ENCODE results near the gene RETN. TPM values are rescaled to one million over a fixed set of nuclear protein-coding genes. Genes with fewer than 3 reads are reported as not detected.

Gene RETN
- total RNA-seq, 1 experiment from 2014 or later: not detected

- Histone ChIP-seq H3K4me1 (ENCODE audit: insufficient read depth, low read length, poor library complexity, severe bottlenecking) (no peaks in the 10 kb centered on the region), H3K36me3 (ENCODE audit: insufficient read depth, low read length, poor library complexity, severe bottlenecking) (no peaks in the 10 kb centered on the region), H3K27me3 (replicated peaks; ENCODE audit: insufficient read depth, low read depth, low read length, poor library complexity) (peaks cover 12% of the 10 kb centered on the region), H3K4me3 (ENCODE audit: low read depth, low read length, poor library complexity, severe bottlenecking) (no peak overlapping the region), H3K27ac (ENCODE audit: low read depth, low read length, poor library complexity, severe bottlenecking) (no peak overlapping the region), H3K9me3 (ENCODE audit: low read depth, low read length, poor library complexity, severe bottlenecking) (no peaks in the 10 kb centered on the region)
- ChIA-PET POLR2A (ENCODE audit: low non-redundant PET) (no interaction called here), CTCF (no interaction called here)
- no TSS peak for BruUV-seq (replicated peaks)
- TF ChIP-seq, protein P1, sequence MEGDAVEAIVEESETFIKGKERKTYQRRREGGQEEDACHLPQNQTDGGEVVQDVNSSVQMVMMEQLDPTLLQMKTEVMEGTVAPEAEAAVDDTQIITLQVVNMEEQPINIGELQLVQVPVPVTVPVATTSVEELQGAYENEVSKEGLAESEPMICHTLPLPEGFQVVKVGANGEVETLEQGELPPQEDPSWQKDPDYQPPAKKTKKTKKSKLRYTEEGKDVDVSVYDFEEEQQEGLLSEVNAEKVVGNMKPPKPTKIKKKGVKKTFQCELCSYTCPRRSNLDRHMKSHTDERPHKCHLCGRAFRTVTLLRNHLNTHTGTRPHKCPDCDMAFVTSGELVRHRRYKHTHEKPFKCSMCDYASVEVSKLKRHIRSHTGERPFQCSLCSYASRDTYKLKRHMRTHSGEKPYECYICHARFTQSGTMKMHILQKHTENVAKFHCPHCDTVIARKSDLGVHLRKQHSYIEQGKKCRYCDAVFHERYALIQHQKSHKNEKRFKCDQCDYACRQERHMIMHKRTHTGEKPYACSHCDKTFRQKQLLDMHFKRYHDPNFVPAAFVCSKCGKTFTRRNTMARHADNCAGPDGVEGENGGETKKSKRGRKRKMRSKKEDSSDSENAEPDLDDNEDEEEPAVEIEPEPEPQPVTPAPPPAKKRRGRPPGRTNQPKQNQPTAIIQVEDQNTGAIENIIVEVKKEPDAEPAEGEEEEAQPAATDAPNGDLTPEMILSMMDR (conservative IDR thresholded peaks at IDR 0.05; ENCODE audit: low read depth, low read length): no peak
- TF ChIP-seq EZH2 (IDR thresholded peaks at IDR 0.05; ENCODE audit: borderline replicate concordance, low read depth, low read length, poor library complexity, severe bottlenecking): no peak
- DNase-seq (ENCODE audit: low spot score): no peak
- intact Hi-C loops (cut with micrococcal nuclease; ENCODE audit: unreplicated experiment): no loop called here
Observed at GRCh38 chr19:7703332-7703731, 34.5 kb downstream of the RETN start.

DNA sequence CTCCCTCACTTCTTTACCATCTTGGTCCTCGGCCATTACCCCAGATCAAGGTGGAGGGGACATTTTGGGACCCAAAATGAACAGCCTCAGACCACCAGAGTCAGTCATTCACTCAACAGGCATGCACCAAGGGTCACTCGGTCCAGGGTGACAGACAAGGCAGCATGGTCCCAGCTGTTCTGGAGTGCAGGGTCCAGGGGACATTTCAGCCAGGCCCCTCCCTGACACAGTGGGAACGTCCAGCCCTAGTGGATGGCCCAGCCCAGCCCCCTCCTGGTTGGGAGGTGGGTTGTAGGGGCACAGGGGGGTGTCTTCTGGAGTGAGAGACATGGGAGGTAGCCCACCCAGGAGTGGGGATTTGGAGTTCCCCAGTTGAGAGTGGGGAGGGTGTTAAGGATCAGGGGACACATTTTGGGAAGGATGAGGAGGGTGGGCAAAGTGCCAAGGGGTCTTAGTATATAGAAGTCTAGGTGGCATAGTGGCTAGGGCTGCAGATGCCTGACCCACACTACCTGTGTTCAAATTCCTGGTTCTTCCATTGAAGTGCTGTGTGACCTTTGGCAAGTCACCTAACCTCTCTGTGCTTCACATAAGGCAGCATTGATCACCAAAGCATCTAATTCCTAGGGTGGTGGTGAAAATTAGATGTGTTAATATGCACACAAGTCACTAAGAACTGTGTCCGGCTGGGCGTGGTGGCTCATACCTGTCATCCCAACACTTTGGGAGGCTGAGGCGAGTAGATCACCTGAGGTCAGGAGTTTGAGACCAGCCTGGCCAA, 35.6 kb downstream of the RETN start:
- POLR2A ChIA-PET (ENCODE audit: low non-redundant PET): no interaction called here
- Histone ChIP-seq H3K9me3 (ENCODE audit: low read depth, low read length, poor library complexity, severe bottlenecking) (no peaks in the 10 kb centered on the region), H3K4me3 (ENCODE audit: low read depth, low read length, poor library complexity, severe bottlenecking) (no peak overlapping the region), H3K27me3 (replicated peaks; ENCODE audit: insufficient read depth, low read depth, low read length, poor library complexity) (peaks cover 5% of the 10 kb centered on the region), H3K27ac (ENCODE audit: low read depth, low read length, poor library complexity, severe bottlenecking) (no peak overlapping the region), H3K36me3 (ENCODE audit: insufficient read depth, low read length, poor library complexity, severe bottlenecking) (no peaks in the 10 kb centered on the region), H3K4me1 (ENCODE audit: insufficient read depth, low read length, poor library complexity, severe bottlenecking) (no peaks in the 10 kb centered on the region)
- no peak for TF ChIP-seq EZH2 (IDR thresholded peaks at IDR 0.05; ENCODE audit: borderline replicate concordance, low read depth, low read length, poor library complexity, severe bottlenecking)
- TF ChIP-seq, protein P1 (conservative IDR thresholded peaks at IDR 0.05; ENCODE audit: low read depth, low read length): no peak
- intact Hi-C loops (cut with micrococcal nuclease; ENCODE audit: unreplicated experiment): no loop called here
- CTCF ChIA-PET: no interaction called here
- BruUV-seq (replicated peaks): no TSS peak
- no peak for DNase-seq (ENCODE audit: low spot score)

- peaks cover 3% of the 10 kb centered on the region for H3K27me3 ChIP-seq (replicated peaks; ENCODE audit: insufficient read depth, low read depth, low read length, poor library complexity)
- CTCF ChIA-PET: no interaction called here
Observed at GRCh38 chr19:7705387-7706187, 36.7 kb downstream of the RETN start.

More at GRCh38 chr19:7705387-7706187, 36.7 kb downstream of the RETN start:
- intact Hi-C loops (cut with micrococcal nuclease; ENCODE audit: unreplicated experiment): no loop called here
- POLR2A ChIA-PET (ENCODE audit: low non-redundant PET): no interaction called here
- no peaks in the 10 kb centered on the region for H3K4me1 ChIP-seq (ENCODE audit: insufficient read depth, low read length, poor library complexity, severe bottlenecking)
- no peak for DNase-seq (ENCODE audit: low spot score)
- no peak for TF ChIP-seq EZH2 (IDR thresholded peaks at IDR 0.05; ENCODE audit: borderline replicate concordance, low read depth, low read length, poor library complexity, severe bottlenecking)
- TF ChIP-seq, protein P1 (conservative IDR thresholded peaks at IDR 0.05; ENCODE audit: low read depth, low read length): no peak
- no TSS peak for BruUV-seq (replicated peaks)
- no peak overlapping the region for H3K4me3 ChIP-seq (ENCODE audit: low read depth, low read length, poor library complexity, severe bottlenecking)
- no peaks in the 10 kb centered on the region for H3K36me3 ChIP-seq (ENCODE audit: insufficient read depth, low read length, poor library complexity, severe bottlenecking)
- H3K27ac ChIP-seq (ENCODE audit: low read depth, low read length, poor library complexity, severe bottlenecking): no peak overlapping the region
- no peaks in the 10 kb centered on the region for H3K9me3 ChIP-seq (ENCODE audit: low read depth, low read length, poor library complexity, severe bottlenecking)

Data from A673 (cell line).